Retinal pigment epithelial cell (primary cell): ENCODE data around the gene UBIAD1.

Source experiments
- DNase-seq: peaks from one replicate; pipeline ENCODE4 v3.0.0-alpha.2; 2010; ENCODE audit warnings: low read depth
- H3K4me3 ChIP-seq: 2 replicates; pipeline ENCODE4 v1.5.1; 2011; ENCODE audit warnings: mild to moderate bottlenecking, low read length, control low read depth, moderate library complexity
- CTCF ChIP-seq: conservative IDR thresholded peaks from 2 replicates; pipeline ENCODE4 v1.5.1; 2011; ENCODE audit warnings: low read depth, low read length, control low read depth, inconsistent platforms

UBIAD1 gene

DNA sequence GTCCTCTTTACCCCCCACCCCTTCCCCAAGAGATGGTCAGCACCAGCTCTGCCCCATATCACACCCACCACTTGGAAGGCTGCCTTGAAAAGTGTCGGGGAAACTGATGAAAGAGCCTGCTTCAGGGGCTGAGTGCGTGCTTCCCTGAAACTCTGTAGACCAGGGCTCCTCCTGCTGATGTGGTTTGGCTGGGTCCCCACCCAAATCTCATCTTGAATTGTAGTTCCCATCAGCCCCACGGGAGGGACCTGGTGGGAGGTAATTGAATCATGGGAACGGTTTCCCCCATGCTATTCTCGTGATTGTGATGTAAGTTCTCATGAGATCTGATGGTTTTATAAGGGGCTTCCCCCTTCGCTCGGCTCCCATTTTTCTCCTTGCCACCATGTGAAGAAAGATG, 36.4 kb downstream of the UBIAD1 start:
- no peak for DNase-seq
- no peak for TF ChIP-seq CTCF
- H3K4me3 ChIP-seq = no peak overlapping the region

GRCh38 chr1:11311816-11312755, 39.1 kb downstream of the UBIAD1 start:
- no peak overlapping the region for H3K4me3 ChIP-seq
- no peak for TF ChIP-seq CTCF
- no peak for DNase-seq

DNA sequence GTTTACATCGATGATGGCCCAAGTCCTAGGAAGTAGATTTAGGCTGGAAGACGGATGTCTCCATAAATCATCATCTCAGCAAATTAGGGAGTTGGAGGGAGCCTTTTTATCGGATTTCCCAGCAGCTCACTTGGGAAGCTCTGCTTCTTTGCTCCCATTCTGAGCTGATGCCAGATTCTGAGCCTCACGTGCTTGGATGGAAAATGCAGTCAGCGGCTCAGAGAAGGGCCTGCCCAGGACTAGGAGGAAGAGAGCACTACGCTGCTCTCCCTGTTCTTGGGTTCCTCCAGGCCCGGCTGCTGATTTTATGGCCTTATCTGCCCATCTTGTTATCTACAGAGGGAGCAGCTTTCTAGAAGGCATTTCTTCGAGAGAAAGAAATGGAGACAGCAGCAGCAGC, 42.0 kb downstream of the UBIAD1 start:
- TF ChIP-seq CTCF = no peak
- DNase-seq = no peak

GRCh38 chr1:11316701-11317100, 43.7 kb downstream of the UBIAD1 start:
- no peak for DNase-seq
- TF ChIP-seq CTCF = no peak
- no peak overlapping the region for H3K4me3 ChIP-seq

More for the DNA sequence above, 42.0 kb downstream of the UBIAD1 start:
- no peak overlapping the region for H3K4me3 ChIP-seq

- no peak overlapping the region for H3K4me3 ChIP-seq
- no peak for TF ChIP-seq CTCF
- no peak for DNase-seq
Measured at GRCh38 chr1:11318982-11319381, 46.0 kb downstream of the UBIAD1 start.

- no peak overlapping the region for H3K4me3 ChIP-seq
- peak; percentile 78 for TF ChIP-seq CTCF
- DNase-seq = no peak
Measured at GRCh38 chr1:11320153-11320936, 47.3 kb downstream of the UBIAD1 start.
